Heart right ventricle (tissue), 16 donors: ENCODE measurements around the gene TCERG1L. TPM values are rescaled to one million over a fixed set of nuclear protein-coding genes. Genes with fewer than 3 reads are reported as not detected.
A peak's percentile ranks its signal among the peaks of the same experiment; 100 is the strongest.

Experiments used
- ATAC-seq, 8 donors: fragments of 200-7000 bp; cut with Tn5 transposase; one replicate each; pipeline ENCODE4 v1.9.1; 2020; ENCODE audit warnings: mild to moderate bottlenecking in 8 of 8, moderate library complexity in 8 of 8, moderate number of reproducible peaks in 1 of 8
- DNase-seq, 2 donors: peaks; one replicate each; pipeline ENCODE4 v3.0.0-alpha.2; 2020
- H3K27ac ChIP-seq, 10 donors: fragments of 200-600 bp; sonication (generic) in 2 of 10; one replicate each; pipeline versions ENCODE4 v1.5.0 to v1.8.0; 2020 to 2022; ENCODE audit warnings: mild to moderate bottlenecking in 3 of 10
- H3K27me3 ChIP-seq, 7 donors: fragments of 200-600 bp; one replicate each; pipeline ENCODE4 v1.8.0; 2021 to 2022; ENCODE audit warnings: mild to moderate bottlenecking in 2 of 7
- H3K36me3 ChIP-seq, 9 donors: fragments of 200-600 bp; sonication (generic) in 1 of 9; one replicate each; pipeline versions ENCODE4 v1.5.0 to v1.8.0; 2020 to 2022; ENCODE audit warnings: mild to moderate bottlenecking in 2 of 9
- H3K4me1 ChIP-seq, 9 donors: fragments of 200-600 bp; sonication (generic) in 1 of 9; one replicate each; pipeline versions ENCODE4 v1.5.0 to v1.8.0; 2020 to 2022; ENCODE audit warnings: mild to moderate bottlenecking in 4 of 9
- H3K4me3 ChIP-seq, 10 donors: fragments of 200-600 bp; sonication (generic) in 2 of 10; one replicate each; pipeline versions ENCODE4 v1.5.0 to v1.8.0; 2020 to 2022; ENCODE audit warnings: mild to moderate bottlenecking in 7 of 10, moderate library complexity in 2 of 10
- H3K9me3 ChIP-seq, 11 donors: fragments of 200-600 bp in 10 of 11; sonication (generic) in 2 of 11; one replicate each; pipeline versions ENCODE4 v1.5.0 to v1.8.0; 2013 to 2022; ENCODE audit warnings: mild to moderate bottlenecking in 2 of 11, control low read depth in 1 of 11, moderate library complexity in 1 of 11
- WGBS, 2 donors: extraction: QIAGEN DNeasy Blood & Tissue Kit; methylation state at CpG; one replicate each; pipeline ENCODE4 v1.1.7; 2013; ENCODE audit warnings: inconsistent platforms in 1 of 2; 5-methylcytosine and 5-hydroxymethylcytosine counted together
- intact Hi-C, 10 donors: fragments of 100-400 bp; cut with DNase I; formaldehyde crosslinking; loops; one replicate each; pipeline versions ENCODE4 v1.11.1 to v1.14.2; 2022
- polyA plus RNA-seq, 2 donors: library from polyadenylated mRNA; stranded (reverse); fragments of 200-250 nt; gene quantifications; one replicate each; pipeline ENCODE4 v1.2.3, GENCODE V29; 2013
- total RNA-seq, 10 donors: library from RNA; stranded (reverse); fragmentation: NEBNext Ultra II Directional in 3 of 10; extraction: Animal tissue kit (Norgen Biotek cat#: 25700) in 3 of 10; gene quantifications; one replicate each; pipeline versions ENCODE4 v1.2.1 to v1.2.4, GENCODE V29; 2021 to 2023
- TF ChIP-seq, protein P1 (sequence below), 9 donors: fragments of 200-600 bp; sonication (generic) in 2 of 9; IDR thresholded peaks; one replicate each; pipeline versions ENCODE4 v1.5.0 to v1.8.0; 2021 to 2022; ENCODE audit warnings: antibody characterized with exemption in 9 of 9, mild to moderate bottlenecking in 5 of 9, moderate library complexity in 1 of 9
- donor health status: Arrhythmogenic right ventricular cardiomyopathy.
- donor health status: ischemic (EF 13 %, LVEDD 7.1; RV severe dilation, severe dysfunction).
- donor health status: healthy with polysubstance abuse.
- donor health status: DM: no; HTN: yes; CAD: no.
- donor health status: DM: no; HTN: no; CAD: no.
- donor health status: ischemic (EF 25% LVEDD 6.9; RV normal size, moderate dysfunction).
- donor health status: ischemic (EF 25% LVEDD 5.7; RV mildly dilated, moderate dysfunction).
- donor health status: healthy.
- donor health status: DM: yes; HTN: yes; CAD: no.
- donor health status: Ischemic cardiomyopathy.
- donor health status: ischemic (EF 35%, LVEDD 5.7; RV mildly dilated, moderate dysfunction).
- donor health status: nonischemic (EF 11% LVEDD 7.7; RV severe dilation, severe dysfunction).
- donor health status: DM: yes; HTN: yes; CAD: no.
- donor health status: PGD.
- donor health status: ischemic (EF 29% LVEDD 5.4; RV normal size, mild dysfunction).
- donor health status: nonischemic (EF 23%, LVEDD 6.1; RV moderate dilation, normal function).

The TCERG1L gene
- total and polyA plus RNA-seq, 12 donors = 0.09 TPM; not detected in 10

DNA sequence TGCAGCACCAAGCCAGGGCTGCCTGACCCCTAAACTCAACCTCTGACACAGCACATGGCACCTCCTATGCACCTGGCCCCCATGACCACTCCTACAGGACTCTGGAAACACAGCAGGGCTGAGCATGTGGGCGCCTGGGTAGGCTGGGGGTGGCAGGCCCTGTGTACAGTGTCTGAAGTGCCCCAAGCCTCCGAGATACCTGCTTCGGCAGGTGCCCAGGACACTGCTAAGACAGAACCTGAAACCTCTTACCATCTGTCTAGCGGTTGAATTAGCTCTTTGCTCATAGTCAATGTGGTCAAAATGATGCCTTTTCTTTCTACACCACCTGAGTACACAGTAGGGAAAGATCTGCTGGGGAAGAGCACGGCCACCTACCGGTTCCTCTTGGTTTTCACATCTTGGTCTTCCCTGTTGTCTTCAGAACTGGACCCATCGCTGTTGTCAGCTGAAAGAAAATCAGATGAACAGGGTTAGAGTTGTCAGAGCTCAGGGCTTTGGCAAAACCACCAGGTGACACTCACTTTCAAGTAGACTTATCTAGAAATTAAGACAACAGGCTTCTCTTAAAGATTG, 177.4 kb downstream of the TCERG1L start:
- intact Hi-C loops = no loop called here
- no peak overlapping the region for H3K4me3 ChIP-seq
- H3K9me3 ChIP-seq = no peaks in the 10 kb centered on the region
- no peak for ATAC-seq
- 88 to 92% methylated on average over 7 of the region's 7 CpGs for WGBS, 2 donors
- peaks cover 0 to 31% (median 16%) of the 10 kb centered on the region in 9 donors for H3K4me1 ChIP-seq
- H3K27ac ChIP-seq = no peak overlapping the region
- TF ChIP-seq, protein P1, sequence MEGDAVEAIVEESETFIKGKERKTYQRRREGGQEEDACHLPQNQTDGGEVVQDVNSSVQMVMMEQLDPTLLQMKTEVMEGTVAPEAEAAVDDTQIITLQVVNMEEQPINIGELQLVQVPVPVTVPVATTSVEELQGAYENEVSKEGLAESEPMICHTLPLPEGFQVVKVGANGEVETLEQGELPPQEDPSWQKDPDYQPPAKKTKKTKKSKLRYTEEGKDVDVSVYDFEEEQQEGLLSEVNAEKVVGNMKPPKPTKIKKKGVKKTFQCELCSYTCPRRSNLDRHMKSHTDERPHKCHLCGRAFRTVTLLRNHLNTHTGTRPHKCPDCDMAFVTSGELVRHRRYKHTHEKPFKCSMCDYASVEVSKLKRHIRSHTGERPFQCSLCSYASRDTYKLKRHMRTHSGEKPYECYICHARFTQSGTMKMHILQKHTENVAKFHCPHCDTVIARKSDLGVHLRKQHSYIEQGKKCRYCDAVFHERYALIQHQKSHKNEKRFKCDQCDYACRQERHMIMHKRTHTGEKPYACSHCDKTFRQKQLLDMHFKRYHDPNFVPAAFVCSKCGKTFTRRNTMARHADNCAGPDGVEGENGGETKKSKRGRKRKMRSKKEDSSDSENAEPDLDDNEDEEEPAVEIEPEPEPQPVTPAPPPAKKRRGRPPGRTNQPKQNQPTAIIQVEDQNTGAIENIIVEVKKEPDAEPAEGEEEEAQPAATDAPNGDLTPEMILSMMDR (IDR thresholded peaks at IDR 0.05) = no peak
- H3K27me3 ChIP-seq = peaks cover 0 to 27% (median 3%) of the 10 kb centered on the region in 7 donors
- DNase-seq = no peak
- no peaks in the 10 kb centered on the region for H3K36me3 ChIP-seq

DNA sequence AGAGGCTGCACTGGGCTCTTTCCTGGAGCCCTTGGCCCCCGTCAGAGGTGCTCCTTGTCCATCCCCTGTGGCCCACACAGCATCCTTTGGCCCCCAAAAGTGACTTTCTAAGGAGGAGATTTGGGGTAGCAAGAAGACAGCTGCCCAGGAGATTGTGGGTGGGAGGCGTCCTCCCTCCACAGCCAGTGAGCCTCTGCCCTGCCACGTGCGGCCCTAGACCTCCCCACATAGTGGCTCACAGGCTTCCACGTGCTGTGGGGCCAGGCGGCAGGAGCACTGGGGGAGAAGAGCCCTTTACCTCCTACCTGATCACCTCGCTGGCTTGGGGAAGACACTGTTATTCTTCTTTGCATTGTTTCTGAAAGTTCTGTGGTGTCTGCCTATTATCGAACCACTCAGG, 178.8 kb downstream of the TCERG1L start:
- no peaks in the 10 kb centered on the region for H3K36me3 ChIP-seq
- no peak overlapping the region for H3K27ac ChIP-seq
- DNase-seq (no peak), ATAC-seq (peak in 2 of 8 donors; percentile 15 to 41)
- no peaks in the 10 kb centered on the region for H3K9me3 ChIP-seq
- TF ChIP-seq, protein P1 (IDR thresholded peaks at IDR 0.05) = no peak
- intact Hi-C loops = no loop called here
- H3K4me1 ChIP-seq = peaks cover 0 to 31% (median 16%) of the 10 kb centered on the region in 9 donors
- H3K4me3 ChIP-seq = no peak overlapping the region
- peaks cover 0 to 32% (median 5%) of the 10 kb centered on the region in 7 donors for H3K27me3 ChIP-seq
- 58 to 59% methylated on average over 8 of the region's 8 CpGs for WGBS, 2 donors

DNA sequence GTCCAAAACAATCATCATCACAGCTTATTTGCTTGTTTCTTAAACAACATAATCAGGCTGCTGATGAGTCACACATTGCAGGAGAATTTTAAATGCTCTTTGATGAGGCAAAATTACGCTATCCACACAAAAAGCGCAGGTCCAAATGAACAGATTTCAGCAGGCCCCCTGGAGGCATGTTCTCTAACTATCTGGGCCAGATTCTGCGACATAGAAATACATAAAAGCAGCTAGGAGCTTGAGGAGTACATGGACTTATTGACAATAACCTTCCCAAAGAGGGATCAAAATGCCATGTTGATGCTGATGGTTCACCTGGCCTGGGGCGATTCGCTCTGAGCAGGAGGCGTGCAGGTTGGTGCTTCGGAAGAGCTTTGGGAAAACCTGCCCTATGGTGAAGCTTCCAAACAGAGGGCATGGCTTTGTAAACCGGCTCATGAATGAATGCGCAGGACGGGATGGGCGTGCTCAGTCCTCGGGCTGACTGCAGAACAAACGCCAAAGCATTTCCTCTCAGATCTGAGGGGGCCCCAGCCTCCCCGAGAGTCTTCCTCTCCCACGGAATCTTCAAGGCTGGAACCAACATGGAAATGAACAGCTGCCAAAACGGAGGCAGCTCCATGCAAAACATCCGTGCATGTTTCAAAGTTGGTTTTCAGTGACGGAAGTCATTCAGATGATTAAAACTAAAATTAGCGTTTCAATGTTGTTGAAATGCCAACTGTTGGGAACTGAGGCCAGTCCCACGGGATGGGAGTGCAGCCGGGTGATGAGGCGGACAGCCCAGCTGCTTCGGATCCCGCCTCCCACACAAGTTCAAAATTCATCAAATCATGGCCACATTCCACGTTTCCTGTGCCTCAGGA, 179.6 kb downstream of the TCERG1L start:
- intact Hi-C loops = no loop called here
- H3K27ac ChIP-seq = no peak overlapping the region
- 34 to 41% methylated on average over 25 of the region's 25 CpGs for WGBS, 2 donors

DNA sequence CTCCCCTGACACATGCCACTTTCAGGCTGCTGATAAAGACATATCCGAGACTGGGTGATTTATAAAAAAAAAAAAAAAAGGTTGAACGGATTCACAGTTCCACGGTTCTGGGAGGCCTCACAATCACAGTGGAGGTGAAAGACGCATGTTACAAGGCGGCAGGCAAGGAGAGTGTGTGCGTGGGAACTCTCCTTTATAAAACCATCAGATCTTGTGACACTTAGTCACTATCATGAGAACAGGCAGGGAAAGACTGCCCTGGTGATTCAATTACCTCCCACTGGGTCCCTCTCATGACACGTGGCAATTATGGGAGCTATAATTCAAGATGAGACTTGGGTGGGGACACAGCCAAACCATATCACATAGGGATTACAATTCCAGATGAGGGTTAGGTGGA, 181.5 kb downstream of the TCERG1L start:
- ATAC-seq = no peak
- no peaks in the 10 kb centered on the region for H3K36me3 ChIP-seq
- no peaks in the 10 kb centered on the region for H3K9me3 ChIP-seq
- TF ChIP-seq, protein P1 (IDR thresholded peaks at IDR 0.05) = no peak
- peaks cover 0 to 39% (median 16%) of the 10 kb centered on the region in 9 donors for H3K4me1 ChIP-seq
- peaks cover 0 to 46% (median 23%) of the 10 kb centered on the region in 7 donors for H3K27me3 ChIP-seq
- no peak for DNase-seq
- intact Hi-C loops = no loop called here
- H3K4me3 ChIP-seq = no peak overlapping the region
- H3K27ac ChIP-seq = no peak overlapping the region
- WGBS, 2 donors = 75 to 78% methylated on average over 7 of the region's 7 CpGs

More for the DNA sequence above, 179.6 kb downstream of the TCERG1L start:
- TF ChIP-seq, protein P1 (IDR thresholded peaks at IDR 0.05) = no peak
- peak in 1 of 2 donors; percentile 60 for DNase-seq
- H3K27me3 ChIP-seq = peaks cover 0 to 34% (median 12%) of the 10 kb centered on the region in 7 donors
- H3K9me3 ChIP-seq = no peaks in the 10 kb centered on the region
- peaks cover 0 to 35% (median 16%) of the 10 kb centered on the region in 9 donors for H3K4me1 ChIP-seq
- H3K36me3 ChIP-seq = no peaks in the 10 kb centered on the region
- H3K4me3 ChIP-seq = peak overlapping the region in 1 of 10 donors; percentile 35
- peak; percentile 47 to 89 (median 73) for ATAC-seq
